DMS79 (cell line): Measurements from ENCODE around the gene GOLGA6D.
"Not testable (repeated sequence)": the region's sequence is repeated elsewhere in the genome, so short reads cannot be mapped to it uniquely, and the experiment has no call there.

Source experiments
- DNase-seq: peaks from one replicate; lab custom pipeline; 2025; lab: John Stamatoyannopoulos, UW

The GOLGA6D gene

DNA sequence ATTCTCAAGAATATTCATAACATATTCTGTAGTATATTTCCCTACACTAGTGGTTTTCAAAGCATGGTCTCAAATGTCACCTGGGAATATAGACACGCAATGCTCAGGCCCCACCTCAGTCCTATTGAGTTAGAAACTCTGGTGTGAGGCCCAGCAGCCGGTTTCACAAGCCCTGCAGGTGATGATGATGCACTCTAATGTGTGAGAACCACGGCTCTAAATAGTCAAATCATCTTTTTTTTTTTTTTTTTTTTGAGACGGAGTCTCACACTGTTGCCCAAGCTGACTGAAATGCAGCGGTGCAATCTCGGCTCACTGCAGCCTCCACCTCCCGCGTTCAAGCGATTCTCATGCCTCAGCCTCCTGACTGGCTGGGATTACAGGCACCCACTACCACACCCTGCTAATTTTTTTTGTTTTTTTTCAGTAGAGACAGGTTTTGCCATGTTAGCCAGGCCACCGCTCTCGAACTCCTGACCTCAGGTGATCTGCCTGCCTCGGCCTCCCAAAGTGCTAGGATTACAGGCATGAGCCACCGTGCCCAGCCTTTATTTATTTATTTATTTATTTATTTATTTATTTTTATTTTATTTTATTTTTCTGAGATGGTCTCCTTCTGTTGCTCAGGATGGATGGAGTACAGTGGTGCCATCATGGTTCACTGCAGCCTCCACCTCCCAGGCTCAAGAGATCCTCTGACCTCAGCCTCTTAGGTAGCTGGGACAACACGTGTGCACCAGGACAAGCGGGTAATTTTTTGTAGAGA lies 51.2 kb downstream of the GOLGA6D start:
- not testable (repeated sequence) for DNase-seq

DNA sequence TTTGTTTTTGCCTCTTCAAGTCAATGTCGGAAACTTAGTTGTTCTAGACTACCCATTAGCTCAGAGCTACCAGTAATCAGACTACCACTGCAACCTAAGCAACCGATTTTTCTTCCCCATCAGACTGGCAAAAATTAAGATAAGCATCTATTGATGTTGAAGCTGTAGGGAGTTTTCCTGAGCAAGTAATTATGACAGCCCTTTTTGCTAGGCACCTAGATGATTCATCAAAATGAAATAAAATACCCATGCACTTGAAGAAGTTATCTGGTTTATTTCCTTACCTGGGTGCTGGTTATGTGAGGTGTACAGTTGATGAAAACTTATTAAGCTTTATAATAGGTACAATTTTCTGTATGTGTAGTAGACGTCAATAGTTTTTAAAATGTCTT lies 52.7 kb downstream of the GOLGA6D start:
- no peak for DNase-seq

DNA sequence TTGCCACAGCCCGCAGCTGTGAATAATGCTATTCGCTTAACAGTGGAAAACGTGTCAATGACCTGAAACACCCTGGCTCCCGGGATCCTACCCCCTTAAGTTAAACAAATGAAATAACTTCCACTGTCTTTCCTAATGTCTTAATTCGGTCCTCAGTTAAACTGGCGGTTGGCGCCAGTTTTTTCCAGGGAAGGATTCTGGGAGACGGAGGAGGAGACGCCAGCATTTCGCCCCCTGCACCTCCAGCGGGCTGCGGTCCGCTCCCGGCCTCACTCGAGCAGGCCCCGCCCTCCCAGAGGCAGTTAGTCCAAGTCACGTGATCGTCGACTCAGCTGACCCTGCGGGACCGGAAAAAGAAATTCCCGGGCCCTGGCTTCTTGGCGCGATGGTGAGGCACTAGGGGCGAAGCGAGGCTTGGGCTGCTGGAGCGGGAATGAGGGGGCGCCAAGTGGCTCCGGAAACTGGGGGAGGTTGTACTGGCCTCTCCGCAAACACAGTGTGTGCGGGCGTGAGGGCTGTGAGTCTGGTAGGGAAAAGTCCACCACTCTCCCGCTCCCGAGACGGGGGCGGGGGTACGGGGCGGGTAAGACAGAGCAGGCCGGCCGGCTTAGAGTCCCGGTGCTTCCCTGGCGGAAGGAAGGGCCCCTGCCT lies 53.2 kb downstream of the GOLGA6D start, which contains the start of gene COMMD4:
Gene COMMD4, plus strand, starts transcription at position 359 of the 651 bp plus-strand sequence. Its CDS starts 27 bp downstream, at position 386.
- peak; percentile 79 for DNase-seq

DNA sequence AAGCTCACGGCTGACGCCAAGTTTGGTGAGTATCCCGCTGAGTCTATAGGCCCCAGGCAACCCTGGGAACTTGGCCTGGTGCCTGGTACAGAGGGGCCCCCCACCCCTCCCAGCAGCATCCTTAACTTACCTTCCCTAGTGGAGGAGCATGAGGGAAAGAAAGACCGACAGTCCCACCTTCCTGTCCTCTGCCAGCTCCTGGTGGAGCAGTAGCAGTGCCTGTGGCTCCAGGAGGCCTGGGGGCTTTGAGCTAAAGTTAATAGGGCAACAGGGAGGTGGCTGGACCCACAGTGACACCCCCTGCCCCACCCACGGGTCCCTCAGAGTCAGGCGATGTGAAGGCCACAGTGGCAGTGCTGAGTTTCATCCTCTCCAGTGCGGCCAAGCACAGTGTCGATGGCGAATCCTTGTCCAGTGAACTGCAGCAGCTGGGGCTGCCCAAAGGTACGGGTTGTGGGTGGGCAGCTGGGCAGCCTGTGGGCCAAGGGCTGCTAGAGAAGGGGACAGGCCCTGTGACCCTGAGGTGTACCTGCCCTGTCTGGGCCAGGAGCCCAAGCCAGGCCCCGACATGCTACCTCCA lies 56.1 kb downstream of the GOLGA6D start:
- no peak for DNase-seq

DNA sequence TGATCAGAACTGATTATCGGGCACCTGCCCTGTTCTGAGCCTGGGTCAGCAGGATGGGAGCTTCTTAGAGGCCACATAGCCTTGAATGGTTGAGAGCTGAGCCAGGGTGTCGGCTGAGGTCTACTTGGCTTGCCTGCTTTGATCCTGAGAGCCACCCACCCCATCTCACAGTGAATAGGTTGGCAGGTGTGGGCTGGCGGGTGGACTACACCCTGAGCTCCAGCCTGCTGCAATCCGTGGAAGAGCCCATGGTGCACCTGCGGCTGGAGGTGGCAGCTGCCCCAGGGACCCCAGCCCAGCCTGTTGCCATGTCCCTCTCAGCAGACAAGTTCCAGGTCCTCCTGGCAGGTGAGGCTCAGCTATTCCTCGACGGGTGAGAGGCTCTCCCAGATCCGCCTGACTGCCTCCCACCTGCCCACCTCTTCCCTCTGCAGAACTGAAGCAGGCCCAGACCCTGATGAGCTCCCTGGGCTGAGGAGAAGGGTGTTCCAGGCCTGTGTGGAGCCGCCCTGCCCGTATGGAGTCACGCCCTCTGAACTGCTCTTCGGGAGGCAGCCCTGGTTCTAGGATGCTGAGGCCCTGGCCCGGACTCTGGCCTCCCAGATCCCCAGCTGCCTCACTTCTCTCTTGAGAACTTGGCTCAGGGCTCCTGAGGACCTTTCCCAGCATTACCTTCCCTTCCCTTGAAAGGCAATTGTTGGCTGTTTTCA lies 57.1 kb downstream of the GOLGA6D start:
- no peak for DNase-seq

DNA sequence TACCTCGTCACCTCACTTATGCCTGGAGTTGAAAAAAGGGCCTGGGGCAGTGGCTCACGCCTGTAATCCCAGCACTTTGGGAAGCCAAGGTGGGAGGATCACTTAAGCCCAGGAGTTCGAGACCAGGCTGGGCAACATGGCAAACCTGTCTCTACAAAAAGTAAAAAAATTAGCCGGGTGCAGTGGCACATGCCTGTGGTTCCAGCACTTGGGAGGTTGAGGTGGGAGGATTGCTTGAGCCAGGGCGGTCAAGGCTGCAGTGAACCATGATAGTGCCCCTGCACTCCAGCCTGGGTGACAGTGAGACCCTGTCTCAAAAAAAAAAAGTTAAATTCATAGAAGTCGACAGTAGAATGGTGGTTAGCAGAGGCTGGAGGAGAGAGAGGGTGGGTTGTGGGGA lies 59.6 kb downstream of the GOLGA6D start:
- DNase-seq: no peak

DNA sequence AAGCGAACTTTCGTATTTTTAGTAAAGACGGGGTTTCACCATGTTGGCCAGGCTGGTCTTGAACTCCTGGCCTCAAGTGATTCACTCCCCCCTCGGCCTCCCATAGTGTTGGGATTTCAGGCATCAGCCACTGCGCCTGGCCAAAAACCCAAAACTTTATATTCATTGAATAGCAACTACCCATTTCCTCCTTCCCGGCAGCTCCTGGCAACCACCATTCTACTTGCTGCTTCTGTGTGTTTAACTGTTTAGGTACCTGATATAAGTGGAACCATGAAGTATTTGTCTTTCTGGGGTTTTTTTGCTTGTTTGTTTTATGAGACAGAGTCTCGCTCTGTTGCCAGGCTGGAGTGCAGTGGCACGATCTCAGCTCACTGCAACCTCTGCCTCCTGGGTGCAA lies 61.3 kb downstream of the GOLGA6D start:
- DNase-seq: not testable (repeated sequence)
